Measurements from ENCODE around the gene BST1.

Gene BST1

GRCh38 chr4:15751153-15751552, 48.3 kb downstream of the BST1 start:
- no peak for DNase-seq

- DNase-seq: no peak
These were observed 50.2 kb downstream of the BST1 start for GRCh38 chr4:15753081-15753480.

GRCh38 chr4:15753786-15754185, 50.9 kb downstream of the BST1 start:
- no peak for DNase-seq

- DNase-seq: peak; percentile 65
These were observed 51.5 kb downstream of the BST1 start for GRCh38 chr4:15754323-15754722.

- DNase-seq: no peak
These were observed 52.7 kb downstream of the BST1 start for GRCh38 chr4:15755321-15756155.

GRCh38 chr4:15756361-15756861, 53.5 kb downstream of the BST1 start:
- DNase-seq: peak; percentile 88

- no peak for DNase-seq
These were observed 54.2 kb downstream of the BST1 start for GRCh38 chr4:15757054-15757453.

- no peak for DNase-seq
These were observed 55.4 kb downstream of the BST1 start for GRCh38 chr4:15758294-15758693.

- peak; percentile 59 for DNase-seq
These were observed 59.6 kb downstream of the BST1 start for GRCh38 chr4:15762460-15762859.

GRCh38 chr4:15765391-15765790, 62.5 kb downstream of the BST1 start:
- DNase-seq: peak; percentile 41

- DNase-seq: peak; percentile 68
These were observed 63.2 kb downstream of the BST1 start for GRCh38 chr4:15765910-15766697.

GRCh38 chr4:15766821-15767220, 64.0 kb downstream of the BST1 start:
- no peak for DNase-seq

- no peak for DNase-seq
These were observed 66.3 kb downstream of the BST1 start for GRCh38 chr4:15769202-15769601.

- peak; percentile 81 for DNase-seq
These were observed 68.6 kb downstream of the BST1 start for GRCh38 chr4:15771216-15772058.

- DNase-seq: no peak
These were observed 71.2 kb downstream of the BST1 start for GRCh38 chr4:15774020-15774420.

- DNase-seq: no peak
These were observed 74.2 kb downstream of the BST1 start for GRCh38 chr4:15776871-15777648.

- DNase-seq: no peak
These were observed 74.9 kb downstream of the BST1 start for GRCh38 chr4:15777697-15778288.

- peak; percentile 76 for DNase-seq
These were observed 75.7 kb downstream of the BST1 start, which contains the start of gene CD38 for GRCh38 chr4:15778289-15779241. TSS of gene CD38 (plus strand) at chr4:15778328. CDS start at chr4:15778415, 87 bp downstream.

- DNase-seq: peak; percentile 60
These were observed 76.4 kb downstream of the BST1 start for GRCh38 chr4:15779306-15779705.

- no peak for DNase-seq
These were observed 76.9 kb downstream of the BST1 start for GRCh38 chr4:15779809-15780208.
